Measurements from ENCODE around the gene PPP2R2B.

The PPP2R2B gene

GRCh38 chr5:146878476-146879172, at the start of gene PPP2R2B:
Gene PPP2R2B, minus strand, starts transcription at chr5:146878757.
- no peak for DNase-seq

GRCh38 chr5:146924132-146924531, 45.6 kb upstream of the PPP2R2B start:
- no peak for DNase-seq

- DNase-seq = no peak
Measured at GRCh38 chr5:146921225-146921624, 42.7 kb upstream of the PPP2R2B start.

- DNase-seq = no peak
Measured at GRCh38 chr5:146920351-146920881, 41.9 kb upstream of the PPP2R2B start.

GRCh38 chr5:146919304-146919703, 40.7 kb upstream of the PPP2R2B start:
- no peak for DNase-seq

- no peak for DNase-seq
Measured at GRCh38 chr5:146917931-146918330, 39.4 kb upstream of the PPP2R2B start.

- no peak for DNase-seq
Measured at GRCh38 chr5:146912874-146913273, 34.3 kb upstream of the PPP2R2B start.

- DNase-seq = no peak
Measured at GRCh38 chr5:146910239-146910638, 31.7 kb upstream of the PPP2R2B start.

GRCh38 chr5:146909255-146910068, 30.9 kb upstream of the PPP2R2B start:
- DNase-seq = no peak

GRCh38 chr5:146906803-146907202, 28.2 kb upstream of the PPP2R2B start:
- no peak for DNase-seq

- DNase-seq = no peak
Measured at GRCh38 chr5:146904890-146905289, 26.3 kb upstream of the PPP2R2B start.

- DNase-seq = no peak
Measured at GRCh38 chr5:146903789-146904188, 25.2 kb upstream of the PPP2R2B start.

- no peak for DNase-seq
Measured at GRCh38 chr5:146902471-146902870, 23.9 kb upstream of the PPP2R2B start.

GRCh38 chr5:146897061-146897460, 18.5 kb upstream of the PPP2R2B start:
- DNase-seq = no peak

GRCh38 chr5:146894753-146895521, 16.4 kb upstream of the PPP2R2B start:
- no peak for DNase-seq

- DNase-seq = no peak
Measured at GRCh38 chr5:146893991-146894390, 15.4 kb upstream of the PPP2R2B start.

- DNase-seq = no peak
Measured at GRCh38 chr5:146892231-146892630, 13.7 kb upstream of the PPP2R2B start.

GRCh38 chr5:146891511-146891910, 13.0 kb upstream of the PPP2R2B start:
- no peak for DNase-seq

- no peak for DNase-seq
Measured at GRCh38 chr5:146890731-146891440, 12.3 kb upstream of the PPP2R2B start.

GRCh38 chr5:146890066-146890465, 11.5 kb upstream of the PPP2R2B start:
- DNase-seq = no peak

- DNase-seq = no peak
Measured at GRCh38 chr5:146889169-146889568, 10.6 kb upstream of the PPP2R2B start.

GRCh38 chr5:146888351-146888978, 9.9 kb upstream of the PPP2R2B start:
- no peak for DNase-seq
